Esophagus muscularis mucosa (tissue), 4 donors: ENCODE results near the gene DDX31. TPM values are rescaled to one million over a fixed set of nuclear protein-coding genes. Genes with fewer than 3 reads are reported as not detected.

Source experiments
- DNase-seq: peaks from one replicate; pipeline ENCODE4 v3.0.0-alpha.2; 2017; ENCODE audit errors: extremely low spot score
- H3K27ac ChIP-seq, 4 donors: fragments of 200-600 bp; sonication (generic); replicated peaks in 1 of 4; 1 replicate in 3 of 4; 2 replicates in 1 of 4; pipeline ENCODE4 v1.5.1; 2016 to 2019; ENCODE audit warnings: mild to moderate bottlenecking in 1 of 4
- H3K27me3 ChIP-seq, 4 donors: fragments of 200-600 bp; sonication (generic); one replicate each; pipeline versions ENCODE4 v1.5.1 to v1.6.0; 2016 to 2019
- H3K36me3 ChIP-seq, 4 donors: fragments of 200-600 bp; sonication (generic); one replicate each; pipeline ENCODE4 v1.5.1; 2016 to 2019
- H3K4me1 ChIP-seq, 4 donors: fragments of 200-600 bp; sonication (generic); one replicate each; pipeline ENCODE4 v1.5.1; 2016 to 2019
- H3K4me3 ChIP-seq, 4 donors: fragments of 200-600 bp; sonication (generic); 1 replicate in 2 of 4; 2 replicates in 2 of 4; pipeline ENCODE4 v1.5.1; 2016 to 2019; ENCODE audit warnings: mild to moderate bottlenecking in 4 of 4, moderate library complexity in 1 of 4
- H3K9me3 ChIP-seq, 4 donors: fragments of 200-600 bp; sonication (generic); 1 replicate in 3 of 4; 2 replicates in 1 of 4; pipeline ENCODE4 v1.5.1; 2016 to 2019
- EP300 ChIP-seq: sonication (generic); formaldehyde crosslinking; IDR thresholded peaks from one replicate; pipeline ENCODE4 v1.6.1; 2017; ENCODE audit warnings: antibody characterized with exemption
- POLR2A ChIP-seq: fragments of 450-650 bp; IDR thresholded peaks from one replicate; pipeline ENCODE4 v1.6.1; 2017; ENCODE audit warnings: antibody characterized with exemption, moderate library complexity, mild to moderate bottlenecking, low read depth
- POLR2AphosphoS5 ChIP-seq, 2 donors: sonication (generic); formaldehyde crosslinking; IDR thresholded peaks; one replicate each; pipeline ENCODE4 v1.6.1; 2017; ENCODE audit warnings: antibody characterized with exemption in 2 of 2
- WGBS: methylation state at CpG from one replicate; pipeline ENCODE4 v1.1.5; 2018; 5-methylcytosine and 5-hydroxymethylcytosine counted together
- intact Hi-C: fragments of 100-400 bp; cut with DNase I; formaldehyde crosslinking; loops from one replicate; pipeline ENCODE4 v1.15.1; 2023
- total RNA-seq, 4 donors: library from RNA; depleted of rRNA; stranded (reverse); fragments of >200 nt; gene quantifications; one replicate each; pipeline versions ENCODE4 v1.1.0 to v1.2.1, GENCODE V29; 2016
- TF ChIP-seq, protein P1 (sequence below), 3 experiments: fragments of 200-600 bp in 2 of 3; fragments of 450-650 bp in 1 of 3; sonication (generic) in 2 of 3; IDR thresholded peaks; one replicate each; pipeline ENCODE4 v1.5.1; 2017 to 2019; ENCODE audit warnings: antibody characterized with exemption in 3 of 3, mild to moderate bottlenecking in 2 of 3, moderate library complexity in 1 of 3

The DDX31 gene
- total RNA-seq, 4 donors from 2014 or later, result 6.6 to 7.8 (median 7.5) TPM

DNA sequence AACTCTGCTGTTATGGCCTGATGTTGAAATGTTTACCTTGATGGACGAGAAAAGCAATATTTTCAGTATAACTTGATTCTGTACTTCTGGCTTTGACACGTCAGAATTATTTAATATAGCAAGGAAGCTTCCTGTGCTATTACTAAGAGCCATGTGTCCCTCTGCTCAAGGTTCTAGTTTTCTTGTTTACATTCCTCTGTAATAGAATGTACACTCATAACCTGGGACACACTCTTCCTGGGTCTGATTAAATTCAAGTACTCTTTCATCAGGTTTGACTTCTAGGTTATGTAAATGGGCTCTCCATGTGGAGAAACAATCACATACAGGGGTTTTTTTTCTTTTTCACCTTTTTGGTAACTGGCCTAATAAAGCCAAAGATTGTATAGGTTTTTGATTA is 33.6 kb upstream of the DDX31 start:
- DNase-seq, result no peak
- TF ChIP-seq POLR2A (no peak), POLR2AphosphoS5 (IDR thresholded peaks at IDR 0.05) (no peak), EP300 (no peak)
- TF ChIP-seq, protein P1, sequence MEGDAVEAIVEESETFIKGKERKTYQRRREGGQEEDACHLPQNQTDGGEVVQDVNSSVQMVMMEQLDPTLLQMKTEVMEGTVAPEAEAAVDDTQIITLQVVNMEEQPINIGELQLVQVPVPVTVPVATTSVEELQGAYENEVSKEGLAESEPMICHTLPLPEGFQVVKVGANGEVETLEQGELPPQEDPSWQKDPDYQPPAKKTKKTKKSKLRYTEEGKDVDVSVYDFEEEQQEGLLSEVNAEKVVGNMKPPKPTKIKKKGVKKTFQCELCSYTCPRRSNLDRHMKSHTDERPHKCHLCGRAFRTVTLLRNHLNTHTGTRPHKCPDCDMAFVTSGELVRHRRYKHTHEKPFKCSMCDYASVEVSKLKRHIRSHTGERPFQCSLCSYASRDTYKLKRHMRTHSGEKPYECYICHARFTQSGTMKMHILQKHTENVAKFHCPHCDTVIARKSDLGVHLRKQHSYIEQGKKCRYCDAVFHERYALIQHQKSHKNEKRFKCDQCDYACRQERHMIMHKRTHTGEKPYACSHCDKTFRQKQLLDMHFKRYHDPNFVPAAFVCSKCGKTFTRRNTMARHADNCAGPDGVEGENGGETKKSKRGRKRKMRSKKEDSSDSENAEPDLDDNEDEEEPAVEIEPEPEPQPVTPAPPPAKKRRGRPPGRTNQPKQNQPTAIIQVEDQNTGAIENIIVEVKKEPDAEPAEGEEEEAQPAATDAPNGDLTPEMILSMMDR (IDR thresholded peaks at IDR 0.05), result no peak
- intact Hi-C loops, result no loop called here
- peaks cover 0 to 2% (median 0%) of the 10 kb centered on the region in 4 donors for H3K9me3 ChIP-seq
- peaks cover 0 to 8% (median 0%) of the 10 kb centered on the region in 4 donors for H3K27me3 ChIP-seq
- no peaks in the 10 kb centered on the region for H3K36me3 ChIP-seq
- H3K4me1 ChIP-seq, result peaks cover 0 to 6% (median 5%) of the 10 kb centered on the region in 4 donors
- WGBS, result 33% methylated on average over 2 of the region's 2 CpGs
- no peak overlapping the region for H3K27ac ChIP-seq
- H3K4me3 ChIP-seq, result no peak overlapping the region

DNA sequence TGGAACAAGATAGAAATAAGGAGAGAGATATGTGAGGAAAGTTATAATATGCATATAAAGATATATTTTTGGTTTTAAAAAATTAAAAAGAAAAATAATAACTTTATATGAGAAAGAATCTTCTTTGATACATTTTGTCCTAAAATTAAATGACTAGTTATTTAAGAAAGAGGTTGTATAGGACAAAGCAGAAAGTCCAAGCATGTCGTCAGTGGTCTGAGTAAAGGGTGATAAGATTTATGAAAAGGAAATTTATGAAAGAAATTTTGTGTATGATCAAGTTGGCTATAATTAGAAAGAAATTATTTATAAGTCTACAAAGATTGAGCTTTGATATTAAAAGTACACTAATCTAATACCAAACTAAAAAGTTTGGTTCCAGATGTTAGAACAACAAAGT is 32.5 kb upstream of the DDX31 start:
- no peaks in the 10 kb centered on the region for H3K36me3 ChIP-seq
- no peak overlapping the region for H3K27ac ChIP-seq
- DNase-seq, result no peak
- H3K27me3 ChIP-seq, result peaks cover 0 to 8% (median 0%) of the 10 kb centered on the region in 4 donors
- H3K4me3 ChIP-seq, result no peak overlapping the region
- intact Hi-C loops, result no loop called here
- peaks cover 0 to 13% (median 3%) of the 10 kb centered on the region in 4 donors for H3K9me3 ChIP-seq
- TF ChIP-seq, protein P1 (IDR thresholded peaks at IDR 0.05), result no peak
- no peak for TF ChIP-seq POLR2AphosphoS5 (IDR thresholded peaks at IDR 0.05)
- TF ChIP-seq EP300, result no peak
- TF ChIP-seq POLR2A, result no peak
- H3K4me1 ChIP-seq, result peaks cover 0 to 6% (median 5%) of the 10 kb centered on the region in 4 donors
- 0% methylated on average over 1 of the region's 1 CpG for WGBS

DNA sequence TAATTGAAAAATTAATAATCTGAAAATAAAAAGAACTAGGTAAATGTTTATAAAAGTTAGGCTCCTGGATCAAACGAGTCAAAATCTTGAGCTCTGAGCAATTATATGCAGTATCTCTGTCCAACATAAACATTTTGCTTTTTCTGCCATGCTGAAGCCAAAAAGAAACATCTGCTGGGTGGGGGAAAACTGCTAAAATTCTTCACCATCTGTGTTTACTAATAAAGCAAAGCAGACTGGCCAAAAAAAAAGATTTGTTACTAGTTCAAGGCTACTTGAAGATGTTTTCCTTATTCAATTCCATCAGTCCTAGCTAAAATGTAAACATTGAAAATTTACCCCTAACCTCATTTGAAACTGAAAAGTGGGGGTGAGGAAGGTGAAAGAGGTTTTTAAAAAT is 30.2 kb upstream of the DDX31 start:
- DNase-seq, result no peak
- no peak for TF ChIP-seq POLR2A
- TF ChIP-seq, protein P1 (IDR thresholded peaks at IDR 0.05), result no peak
- TF ChIP-seq EP300, result no peak
- no peak for TF ChIP-seq POLR2AphosphoS5 (IDR thresholded peaks at IDR 0.05)
- Histone ChIP-seq H3K27ac (no peak overlapping the region), H3K9me3 (peaks cover 0 to 22% (median 8%) of the 10 kb centered on the region in 4 donors), H3K27me3 (peaks cover 0 to under 1% (median 0%) of the 10 kb centered on the region in 4 donors), H3K4me1 (peaks cover 0 to 6% (median 5%) of the 10 kb centered on the region in 4 donors), H3K36me3 (no peaks in the 10 kb centered on the region), H3K4me3 (no peak overlapping the region)
- WGBS, result 15% methylated on average over 1 of the region's 1 CpG
- intact Hi-C loops, result no loop called here

DNA sequence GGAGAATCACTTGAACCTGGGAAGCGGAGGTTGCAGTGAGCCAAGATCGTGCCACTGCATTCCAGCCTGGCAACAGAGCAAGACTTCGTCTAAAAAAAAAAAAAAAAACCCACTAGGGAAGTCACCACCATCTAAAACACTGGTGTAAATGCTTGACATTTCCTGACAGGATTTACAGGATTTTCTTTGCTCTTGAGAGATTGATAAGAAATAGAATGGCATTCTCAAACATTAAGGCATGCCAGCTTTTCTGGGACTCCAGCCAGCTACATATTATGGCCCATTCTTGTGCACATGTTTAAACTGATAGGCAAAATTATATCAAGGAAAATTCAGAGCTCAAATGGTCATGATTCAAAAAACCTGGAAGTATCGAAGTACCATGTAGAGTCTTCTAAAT is 29.2 kb upstream of the DDX31 start:
- Histone ChIP-seq H3K9me3 (peaks cover 0 to 22% (median 8%) of the 10 kb centered on the region in 4 donors), H3K4me1 (peaks cover 0 to 6% (median 5%) of the 10 kb centered on the region in 4 donors), H3K4me3 (no peak overlapping the region), H3K27me3 (no peaks in the 10 kb centered on the region), H3K36me3 (no peaks in the 10 kb centered on the region), H3K27ac (no peak overlapping the region)
- no peak for DNase-seq
- 38% methylated on average over 4 of the region's 4 CpGs for WGBS
- no peak for TF ChIP-seq POLR2A
- no peak for TF ChIP-seq EP300
- TF ChIP-seq, protein P1 (IDR thresholded peaks at IDR 0.05), result no peak
- no peak for TF ChIP-seq POLR2AphosphoS5 (IDR thresholded peaks at IDR 0.05)
- intact Hi-C loops, result no loop called here

DNA sequence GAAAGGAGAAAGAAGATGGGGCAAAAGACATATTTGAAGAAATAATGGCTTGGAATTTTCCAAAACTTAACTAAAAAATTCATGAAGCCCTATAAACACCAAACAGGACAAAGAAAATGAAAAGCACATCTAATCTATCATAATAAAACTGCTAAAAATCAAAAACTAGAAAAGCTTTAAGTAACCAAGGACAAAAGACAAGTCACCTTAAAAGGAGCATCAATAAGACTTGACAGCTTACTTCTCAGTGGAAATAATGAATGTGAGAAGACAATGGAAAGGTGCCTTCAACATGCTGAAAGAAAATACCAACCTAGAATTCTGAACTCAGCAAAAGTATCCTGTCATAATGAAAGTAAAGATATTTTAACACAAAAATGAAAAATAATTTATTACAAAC is 27.4 kb upstream of the DDX31 start:
- no peak overlapping the region for H3K4me3 ChIP-seq
- intact Hi-C loops, result no loop called here
- H3K4me1 ChIP-seq, result peaks cover 0 to 6% (median 3%) of the 10 kb centered on the region in 4 donors
- DNase-seq, result no peak
- no peak for TF ChIP-seq POLR2A
- TF ChIP-seq, protein P1 (IDR thresholded peaks at IDR 0.05), result no peak
- TF ChIP-seq POLR2AphosphoS5 (IDR thresholded peaks at IDR 0.05), result no peak
- TF ChIP-seq EP300, result no peak
- H3K27me3 ChIP-seq, result no peaks in the 10 kb centered on the region
- peaks cover 0 to 22% (median 8%) of the 10 kb centered on the region in 4 donors for H3K9me3 ChIP-seq
- peaks cover 0 to 4% (median 0%) of the 10 kb centered on the region in 4 donors for H3K36me3 ChIP-seq
- no peak overlapping the region for H3K27ac ChIP-seq
